Heart right ventricle (tissue), 16 donors: Measurements from ENCODE around the gene BAD. TPM values are rescaled to one million over a fixed set of nuclear protein-coding genes. Genes with fewer than 3 reads are reported as not detected.

ENCODE experiments used
- ATAC-seq, 8 donors: fragments of 200-7000 bp; cut with Tn5 transposase; one replicate each; pipeline ENCODE4 v1.9.1; 2020; ENCODE audit warnings: mild to moderate bottlenecking in 8 of 8, moderate library complexity in 8 of 8, moderate number of reproducible peaks in 1 of 8
- DNase-seq, 2 donors: peaks; one replicate each; pipeline ENCODE4 v3.0.0-alpha.2; 2020
- H3K27ac ChIP-seq, 10 donors: fragments of 200-600 bp; sonication (generic) in 2 of 10; one replicate each; pipeline versions ENCODE4 v1.5.0 to v1.8.0; 2020 to 2022; ENCODE audit warnings: mild to moderate bottlenecking in 3 of 10
- H3K27me3 ChIP-seq, 7 donors: fragments of 200-600 bp; one replicate each; pipeline ENCODE4 v1.8.0; 2021 to 2022; ENCODE audit warnings: mild to moderate bottlenecking in 2 of 7
- H3K36me3 ChIP-seq, 9 donors: fragments of 200-600 bp; sonication (generic) in 1 of 9; one replicate each; pipeline versions ENCODE4 v1.5.0 to v1.8.0; 2020 to 2022; ENCODE audit warnings: mild to moderate bottlenecking in 2 of 9
- H3K4me1 ChIP-seq, 9 donors: fragments of 200-600 bp; sonication (generic) in 1 of 9; one replicate each; pipeline versions ENCODE4 v1.5.0 to v1.8.0; 2020 to 2022; ENCODE audit warnings: mild to moderate bottlenecking in 4 of 9
- H3K4me3 ChIP-seq, 10 donors: fragments of 200-600 bp; sonication (generic) in 2 of 10; one replicate each; pipeline versions ENCODE4 v1.5.0 to v1.8.0; 2020 to 2022; ENCODE audit warnings: mild to moderate bottlenecking in 7 of 10, moderate library complexity in 2 of 10
- H3K9me3 ChIP-seq, 11 donors: fragments of 200-600 bp in 10 of 11; sonication (generic) in 2 of 11; one replicate each; pipeline versions ENCODE4 v1.5.0 to v1.8.0; 2013 to 2022; ENCODE audit warnings: mild to moderate bottlenecking in 2 of 11, control low read depth in 1 of 11, moderate library complexity in 1 of 11
- CTCF ChIP-seq, 9 donors: fragments of 200-600 bp; sonication (generic) in 2 of 9; IDR thresholded peaks; one replicate each; pipeline versions ENCODE4 v1.5.0 to v1.8.0; 2021 to 2022; ENCODE audit warnings: antibody characterized with exemption in 9 of 9, mild to moderate bottlenecking in 5 of 9, moderate library complexity in 1 of 9
- WGBS, 2 donors: extraction: QIAGEN DNeasy Blood & Tissue Kit; methylation state at CpG; one replicate each; pipeline ENCODE4 v1.1.7; 2013; ENCODE audit warnings: inconsistent platforms in 1 of 2; 5-methylcytosine and 5-hydroxymethylcytosine counted together
- intact Hi-C, 10 donors: fragments of 100-400 bp; cut with DNase I; formaldehyde crosslinking; loops; one replicate each; pipeline versions ENCODE4 v1.11.1 to v1.14.2; 2022
- polyA plus RNA-seq, 2 donors: library from polyadenylated mRNA; stranded (reverse); fragments of 200-250 nt; gene quantifications; one replicate each; pipeline ENCODE4 v1.2.3, GENCODE V29; 2013
- total RNA-seq, 10 donors: library from RNA; stranded (reverse); fragmentation: NEBNext Ultra II Directional in 3 of 10; extraction: Animal tissue kit (Norgen Biotek cat#: 25700) in 3 of 10; gene quantifications; one replicate each; pipeline versions ENCODE4 v1.2.1 to v1.2.4, GENCODE V29; 2021 to 2023
- donor health status: Arrhythmogenic right ventricular cardiomyopathy.
- donor health status: ischemic (EF 13 %, LVEDD 7.1; RV severe dilation, severe dysfunction).
- donor health status: healthy with polysubstance abuse.
- donor health status: DM: no; HTN: yes; CAD: no.
- donor health status: DM: no; HTN: no; CAD: no.
- donor health status: ischemic (EF 25% LVEDD 6.9; RV normal size, moderate dysfunction).
- donor health status: ischemic (EF 25% LVEDD 5.7; RV mildly dilated, moderate dysfunction).
- donor health status: healthy.
- donor health status: DM: yes; HTN: yes; CAD: no.
- donor health status: Ischemic cardiomyopathy.
- donor health status: ischemic (EF 35%, LVEDD 5.7; RV mildly dilated, moderate dysfunction).
- donor health status: nonischemic (EF 11% LVEDD 7.7; RV severe dilation, severe dysfunction).
- donor health status: DM: yes; HTN: yes; CAD: no.
- donor health status: PGD.
- donor health status: ischemic (EF 29% LVEDD 5.4; RV normal size, mild dysfunction).
- donor health status: nonischemic (EF 23%, LVEDD 6.1; RV moderate dilation, normal function).

Gene BAD
- total and polyA plus RNA-seq, 12 donors: 40.7 to 106 (median 58.9) TPM

DNA sequence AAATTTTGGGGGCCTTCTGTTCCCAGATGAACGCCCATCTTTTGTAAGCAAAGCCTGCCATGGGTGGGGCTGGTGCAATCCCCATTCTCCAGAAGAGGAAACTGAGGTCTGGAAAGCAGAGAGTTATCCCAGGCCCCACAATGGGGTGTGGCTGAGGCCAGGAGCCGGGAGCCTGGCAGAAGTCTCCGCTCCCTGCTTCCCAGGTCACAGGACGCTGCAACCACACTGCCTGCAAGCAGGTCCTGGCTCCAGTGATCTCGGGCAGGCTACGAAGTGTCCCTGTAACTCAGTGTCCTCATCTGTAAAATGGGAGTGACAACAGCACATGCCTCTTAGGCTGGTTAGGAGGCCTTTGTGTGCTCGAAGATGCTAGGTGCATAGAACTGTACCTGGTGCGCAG is 31.4 kb downstream of the BAD start:
- intact Hi-C loops: loop anchor here in 3 of 10 donors (2.0 to 5.0 kb wide), 2 partner anchors 14 to 49 kb away; partner anchors contain the start of gene CATSPERZ (in 1 of the 3)
- no peaks in the 10 kb centered on the region for H3K9me3 ChIP-seq
- no peak for TF ChIP-seq CTCF (IDR thresholded peaks at IDR 0.05)
- H3K27ac ChIP-seq: peak overlapping the region in 4 of 10 donors; percentile 5 to 87 (median 85)
- H3K27me3 ChIP-seq: no peaks in the 10 kb centered on the region
- DNase-seq (no peak), ATAC-seq (no peak)
- H3K4me3 ChIP-seq: peak overlapping the region in 7 of 10 donors; percentile 79 to 90 (median 84)
- peaks cover 0 to 39% (median 17%) of the 10 kb centered on the region in 9 donors for H3K36me3 ChIP-seq
- peaks cover 0 to 39% (median 32%) of the 10 kb centered on the region in 9 donors for H3K4me1 ChIP-seq
- WGBS, 2 donors: 78 to 84% methylated on average over 8 of the region's 8 CpGs

DNA sequence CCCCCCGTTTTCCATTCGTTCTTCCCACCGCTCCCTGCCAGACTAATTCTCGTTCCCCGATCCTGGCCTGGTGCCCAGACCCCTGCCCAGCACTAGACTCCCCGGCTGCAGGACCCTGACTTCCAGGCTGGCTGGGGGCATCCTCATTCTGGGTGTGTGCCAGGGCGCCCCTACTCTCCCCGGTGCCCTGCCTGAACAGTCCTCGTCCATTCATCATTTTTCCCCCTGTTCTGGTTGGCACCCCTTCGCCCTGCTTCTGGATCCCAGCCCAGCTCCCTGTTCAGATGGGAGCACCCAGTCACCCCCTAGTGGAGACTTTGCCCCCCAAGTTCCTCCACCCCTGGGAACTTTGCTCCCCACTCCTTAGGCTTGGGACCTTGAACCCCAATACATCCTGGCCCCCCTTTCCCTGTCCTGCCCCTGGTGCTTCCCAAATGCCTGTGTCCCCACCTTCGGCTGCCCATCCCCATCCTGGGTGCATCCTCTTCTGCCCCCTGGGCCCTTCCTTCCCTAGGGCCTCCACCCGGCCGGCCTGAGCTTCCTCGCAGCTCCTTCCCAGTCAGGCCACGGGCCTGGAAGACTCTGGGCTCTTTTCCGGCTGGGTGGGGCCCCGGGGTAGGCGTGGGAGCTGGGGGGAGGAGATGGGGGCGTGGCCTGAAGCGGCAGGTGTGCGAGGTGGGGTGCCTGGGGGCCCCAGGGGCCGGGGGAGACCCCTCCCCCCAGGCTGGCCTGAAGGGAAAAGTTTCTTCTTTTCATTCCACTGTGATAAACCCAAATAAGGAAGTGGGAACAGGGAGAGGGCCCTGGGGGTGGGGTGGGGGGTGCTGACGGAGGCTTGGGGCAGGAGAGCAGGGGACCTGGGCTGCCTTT is 32.2 kb downstream of the BAD start:
- peak overlapping the region in 9 of 10 donors; percentile 71 to 87 (median 84) for H3K27ac ChIP-seq
- intact Hi-C loops: loop anchor here in 3 of 10 donors (2.0 to 5.0 kb wide), 2 partner anchors 15 to 50 kb away; partner anchors contain the start of gene CATSPERZ (in 1 of the 3)
- ATAC-seq: peak in 7 of 8 donors; percentile 16 to 41 (median 34)
- peaks cover 0 to 31% (median 15%) of the 10 kb centered on the region in 9 donors for H3K36me3 ChIP-seq
- H3K4me1 ChIP-seq: peaks cover 4 to 43% (median 38%) of the 10 kb centered on the region in 9 donors
- TF ChIP-seq CTCF (IDR thresholded peaks at IDR 0.05): peak in 3 of 9 donors; percentile 11 to 37 (median 14)
- peak; percentile 60 to 63 for DNase-seq
- no peaks in the 10 kb centered on the region for H3K9me3 ChIP-seq
- peak overlapping the region; percentile 70 to 93 (median 84) for H3K4me3 ChIP-seq
- WGBS, 2 donors: 10 to 15% methylated on average over 23 of the region's 23 CpGs
- no peaks in the 10 kb centered on the region for H3K27me3 ChIP-seq

- peaks cover 0 to 26% (median 14%) of the 10 kb centered on the region in 9 donors for H3K36me3 ChIP-seq
- peaks cover 4 to 47% (median 41%) of the 10 kb centered on the region in 9 donors for H3K4me1 ChIP-seq
- H3K9me3 ChIP-seq: no peaks in the 10 kb centered on the region
- intact Hi-C loops: loop anchor here in 5 of 10 donors (1.0 to 5.0 kb wide), 4 partner anchors 15 to 51 kb away; partner anchors contain the start of gene CATSPERZ (in 1 of the 5)
- WGBS, 2 donors: 1 to 3% methylated on average over 18 of the region's 18 CpGs
- no peak for ATAC-seq
- DNase-seq: no peak
- peak overlapping the region; percentile 70 to 93 (median 84) for H3K4me3 ChIP-seq
- peak overlapping the region; percentile 11 to 87 (median 82) for H3K27ac ChIP-seq
- no peaks in the 10 kb centered on the region for H3K27me3 ChIP-seq
- no peak for TF ChIP-seq CTCF (IDR thresholded peaks at IDR 0.05)
Measured at GRCh38 chr11:64251753-64252002, 32.8 kb downstream of the BAD start.

DNA sequence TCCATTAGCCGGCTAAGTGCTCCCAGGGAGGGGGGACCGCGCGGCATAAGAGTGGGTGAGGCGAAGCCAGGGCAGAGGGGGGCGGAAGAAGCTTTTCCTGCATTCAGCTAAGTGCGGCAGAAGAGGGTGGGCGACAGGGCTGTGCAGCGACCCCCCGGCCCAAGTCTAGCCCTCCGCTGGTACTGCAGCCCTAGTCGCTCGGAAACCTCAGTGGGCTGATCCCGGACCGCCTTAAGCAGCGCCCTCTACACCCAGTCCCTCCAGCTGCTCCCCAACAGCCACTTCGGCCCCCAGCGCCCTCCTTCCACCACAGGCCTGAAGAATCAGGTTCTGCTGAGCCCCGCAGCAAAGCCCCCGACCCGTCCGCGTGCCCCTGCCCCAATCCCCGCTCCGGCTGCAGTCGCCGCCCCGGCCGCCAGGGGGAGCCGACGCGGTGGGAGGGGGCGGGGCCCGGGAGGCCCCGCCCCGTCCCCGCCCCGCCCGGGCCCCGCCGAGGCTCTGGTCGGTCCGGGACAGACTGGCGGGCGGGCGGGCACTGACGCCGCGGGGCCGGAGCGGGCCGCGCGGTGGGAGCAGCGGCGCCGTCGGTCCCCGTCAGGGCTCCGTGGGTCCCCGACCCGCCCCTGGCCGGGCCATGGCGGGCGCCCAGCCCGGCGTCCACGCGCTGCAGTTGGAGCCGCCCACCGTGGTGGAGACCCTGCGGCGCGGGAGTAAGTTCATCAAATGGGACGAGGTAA is 33.3 kb downstream of the BAD start, which contains the start of gene PLCB3:
TSS of gene PLCB3 (plus strand) at position 515 of the 737 bp plus-strand sequence. CDS start at position 635, 120 bp downstream.
- intact Hi-C loops: loop anchor here in 3 of 10 donors (1.0 to 5.0 kb wide), 4 partner anchors 16 to 51 kb away; partner anchors contain the start of gene CATSPERZ (in 1 of the 3)
- Histone ChIP-seq H3K27me3 (no peaks in the 10 kb centered on the region), H3K36me3 (peaks cover 0 to 21% (median 9%) of the 10 kb centered on the region in 9 donors), H3K9me3 (no peaks in the 10 kb centered on the region), H3K27ac (peak within 1 kb of the TSS; percentile 11 to 87 (median 82)), H3K4me3 (peak within 1 kb of the TSS; percentile 70 to 93 (median 84)), H3K4me1 (peaks cover 4 to 48% (median 41%) of the 10 kb centered on the region in 9 donors)
- WGBS, 2 donors: 1% methylated on average over 55 to 75 of the region's 75 CpGs
- DNase-seq (peak; percentile 40 to 69), ATAC-seq (peak; percentile 23 to 80 (median 50))
- TF ChIP-seq CTCF (IDR thresholded peaks at IDR 0.05): peak; percentile 67 to 93 (median 80)
